Heart left ventricle (tissue), 16 donors: ENCODE measurements around the gene ATP2B2. TPM values are rescaled to one million over a fixed set of nuclear protein-coding genes. Genes with fewer than 3 reads are reported as not detected.

ENCODE experiments used
- ATAC-seq, 4 donors: fragments of 200-7000 bp; cut with Tn5 transposase; one replicate each; pipeline ENCODE4 v1.9.1; 2020 to 2022; ENCODE audit warnings: moderate library complexity in 4 of 4, mild to moderate bottlenecking in 3 of 4, moderate number of reproducible peaks in 1 of 4
- DNase-seq, 5 donors: peaks; one replicate each; pipeline ENCODE4 v3.0.0-alpha.2; 2020
- H3K27ac ChIP-seq, 12 donors: fragments of 200-600 bp; sonication (generic) in 4 of 12; one replicate each; pipeline versions ENCODE4 v1.5.0 to v1.8.0; 2016 to 2022; ENCODE audit warnings: mild to moderate bottlenecking in 2 of 12
- H3K27me3 ChIP-seq, 9 donors: fragments of 200-600 bp; sonication (generic) in 2 of 9; one replicate each; pipeline versions ENCODE4 v1.5.1 to v1.8.0; 2016 to 2022; ENCODE audit warnings: mild to moderate bottlenecking in 3 of 9
- H3K36me3 ChIP-seq, 9 donors: fragments of 200-600 bp; sonication (generic) in 2 of 9; one replicate each; pipeline versions ENCODE4 v1.5.0 to v1.8.0; 2018 to 2022; ENCODE audit warnings: mild to moderate bottlenecking in 2 of 9
- H3K4me1 ChIP-seq, 12 donors: fragments of 200-600 bp; sonication (generic) in 4 of 12; one replicate each; pipeline versions ENCODE4 v1.5.0 to v1.8.0; 2016 to 2022; ENCODE audit warnings: mild to moderate bottlenecking in 3 of 12
- H3K4me3 ChIP-seq, 12 donors: fragments of 200-600 bp; sonication (generic) in 4 of 12; one replicate each; pipeline versions ENCODE4 v1.5.0 to v1.8.0; 2017 to 2022; ENCODE audit warnings: mild to moderate bottlenecking in 9 of 12, moderate library complexity in 4 of 12
- H3K9me3 ChIP-seq, 12 donors: fragments of 200-600 bp; sonication (generic) in 4 of 12; one replicate each; pipeline versions ENCODE4 v1.5.0 to v1.8.0; 2016 to 2022; ENCODE audit warnings: mild to moderate bottlenecking in 1 of 12
- POLR2A ChIP-seq, 2 donors: fragments of 450-650 bp; IDR thresholded peaks; one replicate each; pipeline ENCODE4 v1.6.1; 2017; ENCODE audit warnings: antibody characterized with exemption in 2 of 2, mild to moderate bottlenecking in 2 of 2, moderate library complexity in 2 of 2
- WGBS, 4 donors: extraction: QIAGEN DNeasy Blood & Tissue Kit in 2 of 4; methylation state at CpG; one replicate each; pipeline versions ENCODE4 v1.1.5 to v1.1.7; 2013 to 2018; 5-methylcytosine and 5-hydroxymethylcytosine counted together
- intact Hi-C, 10 donors: fragments of 100-400 bp; cut with DNase I; formaldehyde crosslinking; loops; one replicate each; pipeline versions ENCODE4 v1.11.1 to v1.14.2; 2022
- polyA plus RNA-seq, 2 donors: library from polyadenylated mRNA; stranded (reverse); fragments of 200-250 nt; gene quantifications; one replicate each; pipeline ENCODE4 v1.2.3, GENCODE V29; 2013
- total RNA-seq, 9 donors: library from RNA; depleted of rRNA in 2 of 9; stranded (reverse); fragments of >200 nt in 2 of 9; fragmentation: NEBNext Ultra II Directional in 3 of 9; extraction: Animal tissue kit (Norgen Biotek cat#: 25700) in 3 of 9; gene quantifications; one replicate each; pipeline versions ENCODE4 v1.1.0 to v1.2.4, GENCODE V29; 2016 to 2023
- TF ChIP-seq, protein P1 (sequence below), 12 donors: fragments of 200-600 bp; sonication (generic) in 4 of 12; IDR thresholded peaks; one replicate each; pipeline versions ENCODE4 v1.5.0 to v1.8.0; 2018 to 2022; ENCODE audit warnings: antibody characterized with exemption in 12 of 12, mild to moderate bottlenecking in 5 of 12
- donor health status: ischemic (EF 13 %, LVEDD 7.1; RV severe dilation, severe dysfunction).
- donor health status: healthy with polysubstance abuse.
- donor health status: DM: no; HTN: yes; CAD: no.
- donor health status: DM: no; HTN: no; CAD: no.
- donor health status: ischemic (EF 25% LVEDD 6.9; RV normal size, moderate dysfunction).
- donor health status: ischemic (EF 25% LVEDD 5.7; RV mildly dilated, moderate dysfunction).
- donor health status: healthy.
- donor health status: DM: yes; HTN: yes; CAD: no.
- donor health status: ischemic (EF 35%, LVEDD 5.7; RV mildly dilated, moderate dysfunction).
- donor health status: nonischemic (EF 11% LVEDD 7.7; RV severe dilation, severe dysfunction).
- donor health status: DM: yes; HTN: yes; CAD: no.
- donor health status: PGD.
- donor health status: ischemic (EF 29% LVEDD 5.4; RV normal size, mild dysfunction).
- donor health status: nonischemic (EF 23%, LVEDD 6.1; RV moderate dilation, normal function).

Gene ATP2B2
- total and polyA plus RNA-seq, 11 donors: 0.01 to 0.35 (median 0.12) TPM; not detected in 3

- H3K27me3 ChIP-seq: no peaks in the 10 kb centered on the region
- intact Hi-C loops: no loop called here
- TF ChIP-seq POLR2A (IDR thresholded peaks at IDR 0.05): no peak
- TF ChIP-seq, protein P1, sequence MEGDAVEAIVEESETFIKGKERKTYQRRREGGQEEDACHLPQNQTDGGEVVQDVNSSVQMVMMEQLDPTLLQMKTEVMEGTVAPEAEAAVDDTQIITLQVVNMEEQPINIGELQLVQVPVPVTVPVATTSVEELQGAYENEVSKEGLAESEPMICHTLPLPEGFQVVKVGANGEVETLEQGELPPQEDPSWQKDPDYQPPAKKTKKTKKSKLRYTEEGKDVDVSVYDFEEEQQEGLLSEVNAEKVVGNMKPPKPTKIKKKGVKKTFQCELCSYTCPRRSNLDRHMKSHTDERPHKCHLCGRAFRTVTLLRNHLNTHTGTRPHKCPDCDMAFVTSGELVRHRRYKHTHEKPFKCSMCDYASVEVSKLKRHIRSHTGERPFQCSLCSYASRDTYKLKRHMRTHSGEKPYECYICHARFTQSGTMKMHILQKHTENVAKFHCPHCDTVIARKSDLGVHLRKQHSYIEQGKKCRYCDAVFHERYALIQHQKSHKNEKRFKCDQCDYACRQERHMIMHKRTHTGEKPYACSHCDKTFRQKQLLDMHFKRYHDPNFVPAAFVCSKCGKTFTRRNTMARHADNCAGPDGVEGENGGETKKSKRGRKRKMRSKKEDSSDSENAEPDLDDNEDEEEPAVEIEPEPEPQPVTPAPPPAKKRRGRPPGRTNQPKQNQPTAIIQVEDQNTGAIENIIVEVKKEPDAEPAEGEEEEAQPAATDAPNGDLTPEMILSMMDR (IDR thresholded peaks at IDR 0.05): no peak
- H3K27ac ChIP-seq: no peak overlapping the region
- no peaks in the 10 kb centered on the region for H3K36me3 ChIP-seq
- no peak overlapping the region for H3K4me3 ChIP-seq
- H3K4me1 ChIP-seq: no peaks in the 10 kb centered on the region
- WGBS, 4 donors: 63 to 82% (median 68%) methylated on average over 4 of the region's 4 CpGs
- peaks cover 0 to 6% (median 0%) of the 10 kb centered on the region in 12 donors for H3K9me3 ChIP-seq
- ATAC-seq (no peak), DNase-seq (peak in 1 of 5 donors; percentile 21)
Measured at GRCh38 chr3:10480871-10481378, 24.5 kb downstream of the ATP2B2 start.

GRCh38 chr3:10479311-10479710 is 26.1 kb downstream of the ATP2B2 start:
- intact Hi-C loops: no loop called here
- no peak overlapping the region for H3K27ac ChIP-seq
- WGBS, 4 donors: 72 to 82% (median 80%) methylated on average over 2 of the region's 2 CpGs
- TF ChIP-seq POLR2A (IDR thresholded peaks at IDR 0.05): no peak
- TF ChIP-seq, protein P1 (IDR thresholded peaks at IDR 0.05): no peak
- H3K27me3 ChIP-seq: no peaks in the 10 kb centered on the region
- ATAC-seq (no peak), DNase-seq (no peak)
- peaks cover 0 to 6% (median 0%) of the 10 kb centered on the region in 12 donors for H3K9me3 ChIP-seq
- H3K4me1 ChIP-seq: no peaks in the 10 kb centered on the region
- no peak overlapping the region for H3K4me3 ChIP-seq
- H3K36me3 ChIP-seq: no peaks in the 10 kb centered on the region

- intact Hi-C loops: no loop called here
- Histone ChIP-seq H3K36me3 (no peaks in the 10 kb centered on the region), H3K27ac (no peak overlapping the region), H3K9me3 (peaks cover 0 to 6% (median 0%) of the 10 kb centered on the region in 12 donors), H3K4me1 (no peaks in the 10 kb centered on the region), H3K27me3 (peaks cover 0 to 16% (median 7%) of the 10 kb centered on the region in 9 donors), H3K4me3 (no peak overlapping the region)
- TF ChIP-seq POLR2A (IDR thresholded peaks at IDR 0.05): no peak
- TF ChIP-seq, protein P1 (IDR thresholded peaks at IDR 0.05): no peak
- 66 to 86% (median 77%) methylated on average over 3 of the region's 3 CpGs for WGBS, 4 donors
- ATAC-seq (no peak), DNase-seq (no peak)
Measured at GRCh38 chr3:10475983-10476382, 29.4 kb downstream of the ATP2B2 start.

- no peak for TF ChIP-seq POLR2A (IDR thresholded peaks at IDR 0.05)
- TF ChIP-seq, protein P1 (IDR thresholded peaks at IDR 0.05): no peak
- Histone ChIP-seq H3K36me3 (no peaks in the 10 kb centered on the region), H3K27me3 (peaks cover 3 to 26% (median 15%) of the 10 kb centered on the region in 9 donors), H3K4me1 (no peaks in the 10 kb centered on the region), H3K27ac (no peak overlapping the region), H3K9me3 (peaks cover 0 to 6% (median 0%) of the 10 kb centered on the region in 12 donors), H3K4me3 (no peak overlapping the region)
- WGBS, 4 donors: 62 to 79% (median 71%) methylated on average over 9 of the region's 9 CpGs
- intact Hi-C loops: no loop called here
- DNase-seq (no peak), ATAC-seq (no peak)
Measured at GRCh38 chr3:10474847-10475246, 30.5 kb downstream of the ATP2B2 start.
